ENCODE measurements around the gene GABRR3. TPM values are rescaled to one million over a fixed set of nuclear protein-coding genes. Genes with fewer than 3 reads are reported as not detected.

GABRR3 gene
- total RNA-seq, 1 experiment from 2014 or later = not detected

GRCh38 chr3:97958396-97958795 is 76.7 kb downstream of the GABRR3 start:
- no peak for DNase-seq
- peaks cover 14% of the 10 kb centered on the region for H3K4me1 Mint-ChIP-seq (ENCODE audit: low read depth, unreplicated experiment)
- no peaks in the 10 kb centered on the region for H3K36me3 Mint-ChIP-seq (ENCODE audit: insufficient read depth, unreplicated experiment)
- H3K27me3 Mint-ChIP-seq (ENCODE audit: unreplicated experiment) = no peaks in the 10 kb centered on the region
- TF ChIP-seq CTCF (IDR thresholded peaks at IDR 0.05; ENCODE audit: unreplicated experiment) = no peak
- intact Hi-C loops (cut with micrococcal nuclease; ENCODE audit: unreplicated experiment) = no loop called here
- no peaks in the 10 kb centered on the region for H3K9me3 Mint-ChIP-seq (ENCODE audit: low read depth, unreplicated experiment)
- BruUV-seq (replicated peaks) = no TSS peak
- H3K4me3 Mint-ChIP-seq (ENCODE audit: low read depth, unreplicated experiment) = no peak overlapping the region
- CTCF ChIA-PET = no interaction called here
- no peak overlapping the region for H3K27ac Mint-ChIP-seq (ENCODE audit: unreplicated experiment)

GRCh38 chr3:97957617-97958311 is 77.4 kb downstream of the GABRR3 start:
- no peaks in the 10 kb centered on the region for H3K27me3 Mint-ChIP-seq (ENCODE audit: unreplicated experiment)
- H3K4me3 Mint-ChIP-seq (ENCODE audit: low read depth, unreplicated experiment) = no peak overlapping the region
- CTCF ChIA-PET = no interaction called here
- no peaks in the 10 kb centered on the region for H3K9me3 Mint-ChIP-seq (ENCODE audit: low read depth, unreplicated experiment)
- no peak overlapping the region for H3K27ac Mint-ChIP-seq (ENCODE audit: unreplicated experiment)
- intact Hi-C loops (cut with micrococcal nuclease; ENCODE audit: unreplicated experiment) = no loop called here
- no TSS peak for BruUV-seq (replicated peaks)
- no peaks in the 10 kb centered on the region for H3K36me3 Mint-ChIP-seq (ENCODE audit: insufficient read depth, unreplicated experiment)
- TF ChIP-seq CTCF (IDR thresholded peaks at IDR 0.05; ENCODE audit: unreplicated experiment) = no peak
- DNase-seq = no peak
- H3K4me1 Mint-ChIP-seq (ENCODE audit: low read depth, unreplicated experiment) = peaks cover 14% of the 10 kb centered on the region

- H3K9me3 Mint-ChIP-seq (ENCODE audit: low read depth, unreplicated experiment) = no peaks in the 10 kb centered on the region
- H3K4me3 Mint-ChIP-seq (ENCODE audit: low read depth, unreplicated experiment) = no peak overlapping the region
- H3K4me1 Mint-ChIP-seq (ENCODE audit: low read depth, unreplicated experiment) = no peaks in the 10 kb centered on the region
- CTCF ChIA-PET = no interaction called here
- no peaks in the 10 kb centered on the region for H3K36me3 Mint-ChIP-seq (ENCODE audit: insufficient read depth, unreplicated experiment)
- no peak for TF ChIP-seq CTCF (IDR thresholded peaks at IDR 0.05; ENCODE audit: unreplicated experiment)
- no peak for DNase-seq
- no peaks in the 10 kb centered on the region for H3K27me3 Mint-ChIP-seq (ENCODE audit: unreplicated experiment)
- intact Hi-C loops (cut with micrococcal nuclease; ENCODE audit: unreplicated experiment) = no loop called here
- no peak overlapping the region for H3K27ac Mint-ChIP-seq (ENCODE audit: unreplicated experiment)
- no TSS peak for BruUV-seq (replicated peaks)
Observed at GRCh38 chr3:97956051-97956450, 79.1 kb downstream of the GABRR3 start.

- no peak for DNase-seq
- no peak overlapping the region for H3K27ac Mint-ChIP-seq (ENCODE audit: unreplicated experiment)
- no peaks in the 10 kb centered on the region for H3K27me3 Mint-ChIP-seq (ENCODE audit: unreplicated experiment)
- peaks cover 7% of the 10 kb centered on the region for H3K36me3 Mint-ChIP-seq (ENCODE audit: insufficient read depth, unreplicated experiment)
- H3K4me3 Mint-ChIP-seq (ENCODE audit: low read depth, unreplicated experiment) = no peak overlapping the region
- no peaks in the 10 kb centered on the region for H3K9me3 Mint-ChIP-seq (ENCODE audit: low read depth, unreplicated experiment)
- no peaks in the 10 kb centered on the region for H3K4me1 Mint-ChIP-seq (ENCODE audit: low read depth, unreplicated experiment)
- CTCF ChIA-PET = no interaction called here
- no TSS peak for BruUV-seq (replicated peaks)
- TF ChIP-seq CTCF (IDR thresholded peaks at IDR 0.05; ENCODE audit: unreplicated experiment) = no peak
- intact Hi-C loops (cut with micrococcal nuclease; ENCODE audit: unreplicated experiment) = no loop called here
Observed at GRCh38 chr3:97954228-97954827, 80.8 kb downstream of the GABRR3 start.

Measured in Calu3 (cell line).